HG03039 (cell line): ENCODE measurements around the gene MVB12B.

ENCODE experiments used
- ATAC-seq: cut with Tn5 transposase; IDR thresholded peaks from one replicate; pipeline ENCODE4 v1.9.1; 2021; ENCODE audit warnings: mild to moderate bottlenecking, moderate library complexity; ENCODE audit not compliant: unreplicated experiment

MVB12B gene

DNA sequence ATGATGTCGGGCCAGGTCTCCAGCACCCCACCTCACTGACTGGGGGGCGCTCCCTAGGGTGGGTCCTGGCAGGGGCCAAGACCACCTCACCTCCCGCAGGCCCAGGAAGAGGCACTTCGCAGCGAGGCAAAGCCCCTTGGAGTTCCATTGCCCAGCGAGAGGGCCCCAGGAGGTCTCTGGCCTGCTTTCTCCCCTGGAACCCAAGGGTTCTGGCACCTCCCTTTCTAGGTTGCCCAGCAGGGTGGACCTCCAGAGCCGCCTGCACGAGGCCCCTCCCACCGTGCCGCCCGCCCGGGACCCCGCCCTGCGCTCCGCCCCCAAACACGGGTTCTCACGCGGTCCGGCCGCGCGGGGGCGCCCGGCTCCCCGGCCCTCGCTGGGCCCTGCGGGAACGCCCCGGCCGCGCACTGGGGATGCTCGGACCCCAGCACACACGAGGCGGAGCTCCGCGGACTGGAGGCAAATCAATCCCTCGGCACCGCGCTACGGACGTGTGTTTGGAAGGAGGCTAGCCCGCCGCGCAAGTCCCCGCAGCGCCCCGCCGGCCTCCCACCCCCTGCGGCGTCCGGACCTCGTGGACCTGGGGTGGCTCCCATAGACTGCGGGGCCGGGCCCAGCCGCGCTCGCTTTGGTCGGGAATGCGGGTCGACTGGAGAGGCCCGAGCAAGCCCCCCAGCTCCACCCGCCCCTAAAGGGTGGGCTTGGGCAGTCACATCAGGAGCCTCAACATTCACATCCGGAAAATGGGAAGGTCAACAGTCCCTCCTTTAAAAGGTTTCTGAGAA, 187.6 kb downstream of the MVB12B start:
- ATAC-seq = no peak

DNA sequence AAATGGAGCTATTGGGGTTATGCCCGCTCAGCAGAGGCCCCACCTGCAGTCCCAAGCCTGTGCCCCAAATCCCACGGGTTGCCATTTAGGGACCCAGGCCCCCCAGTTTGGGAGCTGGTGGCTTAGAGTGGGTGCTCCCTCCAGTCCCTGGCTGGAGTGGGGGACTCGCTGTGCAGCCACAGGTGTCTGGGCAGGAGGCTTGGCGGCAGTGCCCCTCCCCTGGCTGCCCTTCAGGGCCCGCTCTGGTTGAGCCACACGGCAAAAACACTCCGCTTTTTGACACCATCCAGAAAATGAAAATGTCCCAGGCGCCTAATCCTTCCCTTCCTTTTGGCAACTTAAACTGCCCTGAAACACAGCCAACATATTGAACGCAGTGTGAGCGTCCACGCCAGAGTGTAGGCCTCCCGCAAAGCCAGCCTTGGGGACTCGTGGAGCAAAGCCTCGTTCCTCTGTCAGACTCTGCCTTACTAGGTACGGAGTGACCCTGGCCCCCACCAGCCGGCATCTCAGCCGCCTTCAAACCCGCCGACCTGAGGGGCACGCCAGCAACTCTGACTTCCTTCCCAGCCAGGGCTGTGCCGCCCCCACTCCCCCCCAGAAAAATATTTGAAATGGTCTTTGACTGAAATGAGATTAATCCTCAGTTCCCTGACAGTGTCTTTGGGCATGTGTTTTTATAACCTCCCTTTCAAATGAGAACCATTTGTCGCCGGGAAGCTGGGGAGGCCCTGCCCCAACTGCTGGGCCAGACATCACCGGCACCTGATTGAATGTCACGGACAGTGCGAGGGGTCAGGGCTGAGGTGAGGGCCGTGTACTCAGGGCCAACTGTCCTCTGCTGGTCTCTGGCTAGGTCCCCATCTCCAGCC, 188.6 kb downstream of the MVB12B start:
- ATAC-seq = no peak

DNA sequence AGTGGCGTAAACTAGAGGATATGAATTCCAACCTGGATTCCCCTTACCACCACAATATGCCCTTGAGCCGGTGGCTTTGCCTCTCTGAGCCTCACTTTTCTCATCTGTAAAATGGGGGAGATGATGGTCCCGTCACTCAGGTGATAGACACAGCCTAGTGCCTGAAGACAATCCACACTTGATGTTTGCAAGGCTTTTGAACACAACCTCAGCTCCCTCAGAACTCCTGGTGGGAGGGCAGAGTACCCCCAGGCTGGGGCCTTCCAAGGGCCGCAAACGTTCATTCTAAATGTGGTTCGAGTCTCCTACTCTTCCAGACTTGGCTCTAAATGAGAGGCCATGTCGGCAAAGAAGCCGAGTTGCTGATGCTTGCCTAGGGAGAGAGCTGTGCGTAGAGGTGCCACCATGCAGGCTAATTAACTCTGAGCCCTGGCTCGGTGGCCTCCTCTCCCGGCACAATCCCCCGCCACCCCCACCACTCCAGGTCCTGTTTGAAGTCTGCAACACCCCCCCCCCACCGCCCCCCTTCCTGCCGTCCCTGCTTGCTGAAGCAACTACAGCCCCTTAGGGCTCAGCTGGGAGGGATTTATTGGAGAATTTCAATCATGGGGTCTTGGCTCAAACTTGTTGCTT, 189.4 kb downstream of the MVB12B start:
- ATAC-seq = no peak

DNA sequence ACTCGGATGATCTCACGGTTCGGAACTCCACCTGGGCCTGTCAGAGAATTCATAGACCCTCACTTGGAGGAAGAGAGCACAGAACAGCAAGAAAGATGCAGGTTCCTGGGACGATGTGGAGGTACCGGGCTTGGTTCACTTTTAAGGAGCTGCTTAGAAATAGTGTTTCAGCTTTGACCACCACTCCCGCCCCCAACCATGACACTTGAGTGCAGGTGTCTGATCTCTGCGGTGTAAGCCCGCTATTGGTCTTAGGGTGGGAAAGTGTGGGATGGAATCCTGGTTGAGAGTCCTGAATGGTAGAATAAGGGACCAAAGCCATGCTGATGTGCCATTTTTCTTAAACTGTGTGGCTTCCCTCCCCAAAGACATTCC, 189.9 kb downstream of the MVB12B start:
- no peak for ATAC-seq

DNA sequence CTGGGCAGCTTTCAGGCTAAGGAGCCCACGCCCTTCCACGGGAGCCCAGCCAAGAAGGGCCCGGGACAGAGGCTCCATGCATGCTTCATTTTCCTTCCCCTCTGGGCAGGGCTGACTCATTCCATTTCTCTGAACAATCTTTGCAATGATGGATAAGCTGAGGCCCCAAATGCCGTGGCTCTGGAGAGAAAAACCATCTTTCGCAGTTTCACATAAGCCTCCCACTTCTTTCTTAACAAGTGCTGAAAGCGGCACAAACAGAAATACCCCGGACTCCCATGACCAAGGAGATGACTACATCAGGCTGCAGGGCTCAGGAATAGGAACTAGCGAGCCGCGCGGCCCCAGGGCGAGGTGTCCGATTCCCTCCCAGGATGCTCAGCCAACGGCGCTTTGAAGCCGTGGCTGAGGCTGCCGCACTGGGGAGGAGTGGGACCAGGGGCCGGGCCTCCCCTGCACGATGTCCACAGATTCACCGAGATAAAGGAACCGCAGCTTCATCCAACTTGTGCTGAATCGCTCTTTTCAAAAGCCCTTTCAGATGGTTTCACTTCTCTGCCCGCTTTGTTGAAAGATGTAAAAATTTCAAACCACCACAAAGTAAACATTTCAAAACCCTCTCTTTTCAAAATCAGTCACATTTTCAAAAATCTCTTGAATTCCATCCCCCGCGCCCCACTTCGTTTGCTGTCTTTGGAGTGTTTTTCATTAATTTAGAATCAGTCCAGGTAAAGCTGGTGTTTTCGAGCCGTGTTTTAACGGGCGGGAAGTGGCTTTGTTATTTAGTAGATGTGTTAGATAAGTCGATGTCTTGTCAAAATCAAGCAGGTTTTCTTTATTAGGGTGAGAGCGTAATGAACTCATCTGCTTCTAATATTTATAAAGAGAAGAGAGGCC, 190.6 kb downstream of the MVB12B start:
- ATAC-seq = no peak

DNA sequence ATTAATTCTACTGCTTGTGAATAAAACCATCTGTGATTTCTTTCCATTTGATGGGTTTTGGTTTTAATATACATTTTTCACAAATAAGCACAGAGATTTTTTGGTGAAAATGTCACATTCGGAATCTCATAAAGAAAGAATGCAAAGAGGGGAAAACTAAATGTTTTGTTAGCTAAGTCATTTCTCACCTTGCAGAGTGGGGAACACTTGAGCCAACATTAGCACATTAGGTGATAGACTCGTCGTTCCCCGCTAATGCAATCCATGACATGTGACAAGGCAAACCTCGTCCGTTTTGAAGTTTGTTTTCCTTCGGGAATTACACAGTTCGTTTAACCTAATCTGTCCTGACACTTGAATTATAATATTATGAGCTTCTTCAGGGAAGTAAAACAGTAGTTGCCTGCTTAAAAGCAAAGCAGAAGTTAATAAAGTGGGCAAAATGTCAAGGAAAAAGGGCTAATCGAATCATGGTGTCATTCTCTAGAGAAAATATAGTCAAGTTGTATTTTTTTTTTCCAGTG, 191.3 kb downstream of the MVB12B start:
- no peak for ATAC-seq

DNA sequence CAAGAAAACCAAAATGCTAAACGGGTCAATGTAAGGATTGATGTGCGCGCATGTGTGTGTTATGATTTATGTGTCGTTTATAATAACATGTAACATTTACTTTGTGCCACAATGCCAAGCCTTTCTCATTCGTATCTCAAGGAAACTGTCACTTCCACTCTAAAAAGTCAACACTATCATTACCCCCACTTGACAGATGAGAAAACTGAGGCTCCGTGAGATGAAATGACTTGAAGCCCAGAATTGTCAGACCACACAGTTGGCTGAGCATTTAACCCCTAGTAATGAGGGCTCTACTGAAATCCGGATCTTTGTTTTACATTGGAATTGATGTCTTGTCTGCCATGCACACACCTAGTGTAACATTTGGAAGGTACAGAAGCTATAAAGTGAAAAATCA, 192.1 kb downstream of the MVB12B start:
- no peak for ATAC-seq

DNA sequence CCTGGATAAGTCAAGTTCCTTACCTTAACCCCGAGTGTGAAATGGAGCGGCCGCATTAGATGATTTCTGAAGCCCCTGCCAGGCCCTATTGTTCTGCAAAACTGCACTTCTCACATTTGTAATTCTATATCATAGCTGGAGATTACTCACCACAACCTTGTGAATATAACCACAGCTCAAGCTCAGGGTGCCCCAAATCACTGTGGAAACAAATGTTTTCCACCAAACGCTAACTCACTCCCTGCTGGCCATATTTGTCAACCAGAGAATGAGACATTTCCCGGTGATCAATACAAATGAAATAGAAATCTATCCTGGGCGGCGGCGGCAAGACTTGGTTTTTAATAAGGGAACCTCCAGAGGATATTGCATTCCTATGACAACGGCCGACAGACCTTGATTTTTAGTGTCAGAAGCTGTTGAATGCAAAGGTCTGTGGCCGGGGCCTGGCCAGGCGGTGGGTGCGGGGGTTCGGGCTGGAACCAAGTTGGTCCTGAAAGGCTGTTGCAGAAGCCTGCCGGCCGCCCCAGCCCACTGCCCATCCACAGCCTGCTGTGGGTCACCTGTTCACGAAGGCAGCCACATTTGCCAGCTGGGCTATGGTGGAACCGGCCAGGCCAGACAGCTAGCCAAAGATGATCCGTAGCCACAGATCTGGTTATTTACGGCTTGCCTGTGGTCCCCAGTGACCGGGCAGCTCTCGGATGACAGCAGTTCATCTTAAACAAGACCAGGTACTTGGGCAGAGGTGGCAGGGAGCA, 193.2 kb downstream of the MVB12B start:
- no peak for ATAC-seq

DNA sequence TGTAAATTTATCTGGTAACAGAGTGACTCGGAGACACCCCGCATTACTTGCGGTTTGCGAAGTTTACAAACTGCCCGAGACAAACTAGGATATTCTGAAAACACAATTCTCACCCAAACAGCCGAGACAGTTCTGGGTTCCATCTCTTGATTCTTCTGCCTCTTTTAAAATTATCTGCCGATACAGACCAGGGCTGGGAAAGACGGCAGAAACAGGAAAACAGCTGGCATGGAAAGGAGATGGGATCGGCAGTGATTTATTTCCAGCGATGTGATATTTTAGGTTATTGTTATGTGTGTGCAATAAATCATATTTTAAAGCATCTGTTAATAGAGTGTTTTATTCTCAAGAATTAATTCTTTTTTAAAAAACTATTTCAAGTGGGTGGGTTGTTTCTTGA, 193.8 kb downstream of the MVB12B start:
- no peak for ATAC-seq

DNA sequence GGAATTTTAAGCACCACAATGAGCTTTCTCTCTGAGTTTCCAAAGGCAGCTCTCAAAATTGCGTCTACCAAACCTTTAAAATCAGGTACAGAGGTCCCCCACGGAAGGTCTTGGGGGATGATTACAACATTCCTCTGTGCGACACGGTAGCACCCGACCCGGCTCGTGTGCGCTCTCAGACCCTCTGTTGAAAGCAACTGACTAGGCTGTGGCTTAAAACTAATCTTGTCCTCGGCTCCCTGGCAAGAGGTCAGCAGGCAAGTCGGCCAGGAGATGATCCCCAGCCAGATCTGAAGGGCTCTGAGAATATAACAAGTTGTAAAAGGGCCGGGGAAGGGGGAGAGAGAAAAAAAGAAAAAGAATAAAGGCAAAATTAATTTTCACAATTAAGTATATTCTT, 194.5 kb downstream of the MVB12B start:
- no peak for ATAC-seq

DNA sequence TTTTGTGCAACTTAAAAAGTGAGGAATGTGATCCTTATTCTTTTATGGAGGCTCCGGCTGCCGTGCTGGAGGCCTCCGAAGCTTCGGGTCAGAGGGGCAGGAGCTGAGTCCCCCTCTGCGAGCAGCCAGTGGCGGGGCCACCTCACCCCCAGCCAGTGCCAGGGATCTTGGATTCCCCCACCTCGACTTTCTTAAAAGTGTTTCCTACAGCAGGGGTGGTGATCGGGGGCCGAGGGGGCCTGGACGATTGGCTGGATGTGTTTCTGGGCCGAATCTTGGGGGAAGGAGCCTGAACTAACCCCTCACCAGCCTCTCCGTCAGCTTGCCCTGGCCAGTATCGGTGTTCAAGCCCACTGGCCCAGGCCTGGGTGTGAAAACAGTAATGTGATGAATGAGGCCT, 194.9 kb downstream of the MVB12B start:
- no peak for ATAC-seq

DNA sequence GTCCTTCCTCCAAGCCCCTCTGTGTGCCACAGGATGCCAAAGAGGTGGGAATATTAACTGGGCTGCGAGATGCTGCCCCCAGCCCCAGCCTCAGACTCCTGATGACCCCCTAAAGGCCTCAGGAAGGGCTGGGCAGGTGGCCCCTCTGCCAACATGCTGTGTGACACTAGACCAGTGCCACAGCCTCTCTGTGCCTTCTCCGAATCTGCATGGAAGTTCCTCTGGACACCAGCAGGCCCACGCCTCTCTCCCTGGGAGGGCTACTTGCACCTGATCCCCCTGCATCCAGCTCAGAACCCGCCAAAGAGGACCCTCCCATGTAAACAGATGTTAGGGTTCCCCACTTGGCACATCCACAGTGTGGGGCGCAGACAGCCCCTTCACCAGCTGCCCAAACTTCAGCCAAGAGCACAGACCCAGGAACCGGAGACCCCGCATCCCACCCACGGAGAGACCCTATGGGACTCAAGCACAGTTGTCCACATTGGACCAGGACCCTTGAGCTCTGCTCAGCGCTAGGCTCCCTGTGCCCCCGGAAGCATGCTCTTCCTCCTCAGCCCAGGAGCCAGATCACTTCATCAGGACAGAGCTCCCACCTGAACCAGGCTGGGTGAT, 195.5 kb downstream of the MVB12B start:
- ATAC-seq = no peak

DNA sequence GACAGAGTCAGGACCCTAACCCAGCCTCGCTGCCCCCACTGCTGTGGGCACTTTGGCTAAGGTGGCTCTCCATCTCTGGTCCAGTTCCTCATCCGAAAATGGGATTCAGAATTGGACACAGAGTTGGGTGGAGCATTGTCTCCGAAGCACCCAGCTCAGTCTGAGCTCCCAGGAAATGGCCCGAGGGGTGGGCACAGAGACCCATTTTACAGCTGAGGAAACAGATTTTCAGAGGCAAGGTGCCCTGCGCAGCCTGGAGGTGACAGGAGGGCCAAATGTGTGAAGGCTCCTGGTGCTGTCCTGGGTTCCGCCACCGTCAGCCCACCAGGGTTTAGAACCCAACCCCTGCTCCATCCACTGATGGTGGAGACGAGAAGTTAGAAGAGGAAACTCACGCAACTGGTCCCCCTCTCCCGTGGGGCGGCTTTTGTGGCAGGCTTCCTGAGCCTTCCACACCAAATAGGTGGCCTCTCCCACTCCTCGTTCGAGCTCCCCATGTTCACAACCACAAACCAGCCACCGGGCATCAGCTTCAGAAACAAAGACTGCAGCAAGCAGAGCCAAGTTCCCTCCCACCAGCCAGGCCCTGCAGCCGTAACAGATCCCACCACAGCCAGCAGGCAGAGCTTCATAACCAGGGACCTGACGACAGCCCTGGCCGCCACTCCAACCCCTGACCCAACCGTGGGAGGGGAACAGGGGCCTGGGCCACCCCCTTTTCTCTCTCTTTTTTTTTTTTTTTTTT, 196.2 kb downstream of the MVB12B start:
- ATAC-seq = no peak

DNA sequence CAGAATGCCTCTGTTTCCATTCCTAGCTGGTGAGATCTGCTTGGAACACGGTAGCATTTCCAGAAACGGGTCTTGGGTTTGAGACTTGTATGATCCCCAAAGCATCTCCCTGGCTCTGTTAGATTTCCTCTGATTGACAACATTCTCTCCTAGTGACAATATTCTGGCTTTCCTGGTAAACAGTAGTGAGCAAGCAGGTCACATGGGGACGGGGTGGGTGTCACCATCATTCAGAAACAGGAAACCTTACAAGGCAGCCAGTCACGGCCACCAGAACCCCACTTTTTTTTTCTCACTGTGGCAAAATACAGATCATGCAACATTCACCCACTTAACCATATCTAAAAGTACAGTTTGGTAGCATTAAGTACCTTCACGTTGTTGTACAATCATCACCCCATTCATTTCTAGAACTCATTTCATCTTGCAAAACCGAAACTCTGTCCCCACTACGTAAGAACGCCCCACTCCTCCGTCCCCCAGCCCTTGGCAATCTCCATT, 197.0 kb downstream of the MVB12B start:
- ATAC-seq = no peak

DNA sequence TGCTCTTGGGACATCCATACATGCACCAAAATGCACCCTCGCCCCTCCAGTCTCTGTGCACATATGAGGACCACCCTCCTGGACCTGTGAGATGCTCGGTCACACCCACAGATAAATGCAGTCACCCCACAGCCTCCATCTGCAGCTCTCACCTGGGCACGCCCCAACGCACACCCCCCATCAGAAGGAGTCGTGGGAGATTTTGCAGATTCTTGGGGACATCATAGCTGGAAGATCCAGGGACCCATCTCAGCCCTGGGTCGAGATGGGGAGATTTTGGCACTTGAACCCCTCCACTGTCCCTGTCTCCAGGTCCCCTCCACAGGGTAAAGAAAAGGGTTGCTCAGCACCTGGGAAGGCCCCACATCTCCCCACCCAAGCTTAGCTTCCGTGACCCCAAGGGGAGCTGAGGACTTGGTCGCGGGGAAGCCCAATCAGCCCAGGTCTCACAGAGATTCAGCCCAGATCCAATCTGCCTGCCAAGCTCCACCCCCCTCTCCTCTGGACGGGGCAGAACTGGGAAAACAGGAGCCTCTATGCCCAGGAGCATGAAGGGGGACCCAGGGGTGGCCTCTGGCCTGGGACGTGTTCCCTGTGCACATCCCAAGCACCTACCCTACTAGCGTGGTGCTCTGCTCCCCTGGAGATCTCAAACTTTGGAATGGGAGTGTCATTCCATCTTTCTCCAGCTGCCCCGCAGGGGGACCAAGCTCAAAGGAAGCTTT, 197.9 kb downstream of the MVB12B start:
- ATAC-seq = no peak

DNA sequence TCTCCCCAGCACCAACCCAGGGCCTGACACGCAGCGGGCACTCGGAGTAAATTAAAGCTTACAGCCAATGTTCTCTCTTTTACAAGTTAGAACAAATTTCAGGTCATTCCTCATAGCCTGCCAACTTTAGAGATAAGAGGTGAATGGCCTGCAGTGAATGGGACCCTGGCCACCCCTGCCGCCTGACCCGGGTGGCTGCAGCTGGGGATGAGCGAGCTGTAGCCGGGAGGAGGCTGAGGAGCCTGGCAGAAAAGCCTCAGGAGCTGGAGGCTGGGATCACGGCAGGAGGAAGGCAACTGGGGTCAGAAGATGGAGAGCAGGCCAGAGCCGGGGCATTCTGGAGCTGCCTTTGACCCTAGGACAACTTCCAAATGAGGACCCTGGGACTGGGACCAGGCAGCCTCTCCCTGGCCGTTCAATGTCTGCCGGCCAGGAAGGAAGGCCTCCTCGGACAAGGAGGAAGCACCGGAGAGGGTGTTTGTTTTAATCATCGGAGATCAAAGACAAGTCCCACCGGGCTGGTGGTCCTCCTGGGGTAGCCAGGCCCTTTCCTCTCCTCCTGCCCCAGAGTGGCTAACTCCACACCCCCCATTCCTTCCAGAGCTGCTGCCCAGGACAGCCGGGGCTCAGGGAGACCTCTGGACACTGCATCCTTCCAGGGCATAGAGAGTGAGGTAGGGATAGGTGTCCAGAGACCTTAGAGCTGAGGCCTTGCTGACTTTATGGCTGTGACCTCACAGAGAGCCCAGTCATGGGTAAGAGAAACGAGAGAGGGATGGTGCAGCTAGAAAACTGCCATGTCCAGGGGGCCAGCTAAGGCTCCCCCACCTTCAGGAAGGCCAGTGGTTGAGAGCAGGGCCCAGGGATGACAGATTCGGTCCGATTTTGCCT, 199.8 kb downstream of the MVB12B start:
- no peak for ATAC-seq
